Endothelial cell of umbilical vein (primary cell): ENCODE measurements around the gene NUPR1. TPM values are rescaled to one million over a fixed set of nuclear protein-coding genes. Genes with fewer than 3 reads are reported as not detected.

Source experiments
- BruUV-seq: library from RNA; stranded (reverse); fragments of 400-500 nt; replicated peaks from 2 replicates; lab custom pipeline; 2021; lab: Mats Ljungman, UMichigan
- CTCF ChIA-PET: fragments of 300-600, 350-600 bp; sonication (Branson Sonifier 250); formaldehyde crosslinking; loops from one replicate; lab custom pipeline; 2021; ENCODE audit warnings: antibody characterized with exemption, inconsistent platforms; lab: Charles Lee
- POLR2A ChIA-PET: fragments of 300-600, 350-600 bp; sonication (Branson Sonifier 250); formaldehyde crosslinking; loops from one replicate; lab custom pipeline; 2021; ENCODE audit warnings: antibody characterized with exemption, inconsistent platforms; lab: Charles Lee
- DNase-seq: peaks from one replicate; pipeline ENCODE4 v3.0.0-alpha.2; 2011; ENCODE audit warnings: low read depth, low spot score
- FAIRE-seq: peaks from 2 replicates; lab custom pipeline; 2011; peaks lifted over from hg19 to GRCh38; lab: Jason Lieb, UNC
- H2AFZ ChIP-seq: 2 replicates; pipeline ENCODE4 v1.6.0; 2012; ENCODE audit warnings: low read depth, low read length, control low read depth, inconsistent platforms
- H3K27ac ChIP-seq: 2 replicates; pipeline ENCODE4 v1.5.1; 2011; ENCODE audit warnings: low read depth, mild to moderate bottlenecking, control low read depth, low read length, moderate library complexity; ENCODE audit not compliant: insufficient read depth
- H3K27me3 ChIP-seq, 2 experiments: 2 replicates each; pipeline versions ENCODE4 v1.6.0 to v1.6.1; 2011; ENCODE audit warnings: low read length in 2 of 2, mixed read lengths in 1 of 2; ENCODE audit not compliant: control insufficient read depth in 2 of 2, insufficient read depth in 2 of 2
- H3K36me3 ChIP-seq, 2 experiments: 2 replicates in 1 of 2; 3 replicates in 1 of 2; pipeline ENCODE4 v1.5.1; 2011; ENCODE audit warnings: low read length in 2 of 2, mild to moderate bottlenecking in 1 of 2, moderate library complexity in 1 of 2; ENCODE audit not compliant: control insufficient read depth in 2 of 2, insufficient read depth in 2 of 2; ENCODE audit errors: extremely low read depth in 1 of 2
- H3K4me1 ChIP-seq: 3 replicates; pipeline ENCODE4 v1.5.1; 2011; ENCODE audit warnings: mild to moderate bottlenecking, low read length; ENCODE audit not compliant: control insufficient read depth, insufficient read depth; ENCODE audit errors: extremely low read depth
- H3K4me2 ChIP-seq: 2 replicates; pipeline ENCODE4 v1.6.1; 2011; ENCODE audit warnings: low read length, control low read depth, mixed read lengths; ENCODE audit not compliant: insufficient read depth
- H3K4me3 ChIP-seq, 3 experiments: fragments of 200-600 bp in 1 of 3; sonication (generic), shearing (Covaris generic) in 1 of 3; replicated peaks in 1 of 3; 2 replicates each; pipeline ENCODE4 v1.5.1; 2011 to 2016; ENCODE audit warnings: control low read depth in 3 of 3, low read length in 3 of 3, mild to moderate bottlenecking in 2 of 3, inconsistent platforms in 1 of 3, low read depth in 1 of 3, moderate library complexity in 1 of 3; ENCODE audit not compliant: insufficient read depth in 1 of 3
- H3K79me2 ChIP-seq: 2 replicates; pipeline ENCODE4 v1.6.0; 2012; ENCODE audit warnings: low read length, inconsistent platforms; ENCODE audit not compliant: control insufficient read depth, insufficient read depth
- H3K9ac ChIP-seq: replicated peaks from 2 replicates; pipeline ENCODE3; 2011; ENCODE audit warnings: low read length, control low read depth; ENCODE audit not compliant: insufficient read depth; ENCODE audit errors: extremely low read depth
- H3K9me1 ChIP-seq: replicated peaks from 3 replicates; pipeline ENCODE4 v1.6.0; 2011; ENCODE audit warnings: mild to moderate bottlenecking, low read length; ENCODE audit not compliant: control insufficient read depth, insufficient read depth; ENCODE audit errors: extremely low read depth
- H3K9me3 ChIP-seq: replicated peaks from 2 replicates; pipeline ENCODE4 v1.5.1; 2012; ENCODE audit warnings: low read length, inconsistent platforms; ENCODE audit not compliant: control insufficient read depth, insufficient read depth
- H4K20me1 ChIP-seq: replicated peaks from 2 replicates; pipeline ENCODE3; 2011; ENCODE audit warnings: mild to moderate bottlenecking, low read length; ENCODE audit not compliant: control insufficient read depth, insufficient read depth; ENCODE audit errors: extremely low read depth
- CTCF ChIP-seq, 2 donors: IDR thresholded peaks; 1 replicate in 1 of 2; 2 replicates in 1 of 2; pipeline ENCODE4 v1.5.1; 2011; ENCODE audit warnings: low read length in 2 of 2, mild to moderate bottlenecking in 2 of 2, moderate library complexity in 2 of 2, control low read depth in 1 of 2, inconsistent platforms in 1 of 2, low read depth in 1 of 2; ENCODE audit not compliant: insufficient read depth in 1 of 2; ENCODE audit errors: extremely low read depth in 1 of 2
- EZH2 ChIP-seq: IDR thresholded peaks from 2 replicates; pipeline ENCODE4 v1.6.1; 2012; ENCODE audit warnings: borderline replicate concordance, low read depth, mild to moderate bottlenecking, moderate library complexity, low read length, inconsistent platforms; ENCODE audit not compliant: severe bottlenecking
- FOS ChIP-seq: IDR thresholded peaks from 2 replicates; pipeline ENCODE4 v1.6.1; 2011; ENCODE audit warnings: mild to moderate bottlenecking, low read length, moderate library complexity, borderline replicate concordance; ENCODE audit not compliant: insufficient read depth
- GATA2 ChIP-seq: IDR thresholded peaks from 2 replicates; pipeline ENCODE4 v1.7.0; 2011; ENCODE audit warnings: low read depth, mild to moderate bottlenecking, moderate library complexity, mixed read lengths, low read length; ENCODE audit not compliant: insufficient read length, insufficient read depth
- JUN ChIP-seq: IDR thresholded peaks from 2 replicates; pipeline ENCODE4 v1.6.1; 2011; ENCODE audit warnings: borderline replicate concordance, low read depth; ENCODE audit not compliant: insufficient read length, insufficient read depth
- MAX ChIP-seq: IDR thresholded peaks from 2 replicates; pipeline ENCODE4 v1.6.1; 2011; ENCODE audit not compliant: insufficient read depth, insufficient read length
- MYC ChIP-seq: IDR thresholded peaks from one replicate; pipeline ENCODE4 v1.6.1; 2011; ENCODE audit warnings: mild to moderate bottlenecking, low read depth, low read length
- POLR2A ChIP-seq: IDR thresholded peaks from 2 replicates; pipeline ENCODE4 v1.6.1; 2012; ENCODE audit warnings: low read depth, mild to moderate bottlenecking, control low read depth, low read length
- POLR2AphosphoS5 ChIP-seq: IDR thresholded peaks from 2 replicates; pipeline ENCODE4 v1.6.1; 2012; ENCODE audit warnings: low read depth, mild to moderate bottlenecking, control low read depth, low read length, moderate library complexity; ENCODE audit not compliant: insufficient read depth
- dilution Hi-C: fragments of 300-500 bp; cut with MboI; formaldehyde crosslinking; loops from one replicate; pipeline ENCODE4 v1.15.0; 2019; ENCODE audit warnings: low sequenced_read_pairs; ENCODE audit not compliant: extremely low pct_ligation_motif_present
- intact Hi-C: fragments of 100-400 bp; cut with micrococcal nuclease; formaldehyde crosslinking; loops from one replicate; pipeline ENCODE4 v1.10.0; 2022
- polyA plus RNA-seq, 4 experiments: library from polyadenylated mRNA; depleted of rRNA in 3 of 4; stranded (reverse) in 3 of 4; unstranded in 1 of 4; fragments of >200 nt; gene quantifications; 2 replicates each; pipeline versions ENCODE4 v1.2.1 to v1.2.3, GENCODE V29; 2011 to 2012; ENCODE audit warnings: missing spikeins in 1 of 4
- total RNA-seq: library from RNA; stranded (reverse); gene quantifications from 2 replicates; pipeline ENCODE4 v1.2.3, GENCODE V29; 2021

NUPR1 gene
- total and polyA plus RNA-seq, 2 donors (not counting 3 experiments of a cell fraction or from before 2014, with no cell fraction given) = 1.8 to 4.9 TPM

GRCh38 chr16:28537076-28537475 lies 1.7 kb downstream of the NUPR1 start:
- DNase-seq = no peak
- BruUV-seq = no TSS peak
- TF ChIP-seq MYC (no peak), MAX (no peak), CTCF (IDR thresholded peaks at IDR 0.05; ENCODE audit: extremely low read depth in 1 of 2, insufficient read depth in 1 of 2, low read depth in 1 of 2, low read length in 2 of 2) (no peak), GATA2 (no peak), POLR2A (no peak), FOS (no peak), EZH2 (no peak), POLR2AphosphoS5 (no peak), JUN (no peak)
- Histone ChIP-seq H4K20me1 (no peaks in the 10 kb centered on the region), H3K9me1 (no peaks in the 10 kb centered on the region), H3K4me3 (no peak overlapping the region), H2AFZ (no peak overlapping the region), H3K9ac (no peak overlapping the region), H3K79me2 (no peaks in the 10 kb centered on the region), H3K4me1 (no peaks in the 10 kb centered on the region), H3K27ac (no peak overlapping the region), H3K9me3 (no peaks in the 10 kb centered on the region), H3K36me3 (no peaks in the 10 kb centered on the region), H3K27me3 (peaks cover 0 to 2% of the 10 kb centered on the region in 2 experiments), H3K4me2 (no peak overlapping the region)
- no peak for FAIRE-seq
- ChIA-PET CTCF (no interaction called here), POLR2A (no interaction called here)
- dilution Hi-C loops (no loop called here), intact Hi-C loops (no loop called here)
